GM18511 (cell line): ENCODE data around the gene CR1.
"Not testable (repeated sequence)": the region's sequence is repeated elsewhere in the genome, so short reads cannot be mapped to it uniquely, and the experiment has no call there.

Experiments
- ATAC-seq: cut with Tn5 transposase; IDR thresholded peaks from one replicate; pipeline ENCODE4 v1.9.1; 2021; ENCODE audit warnings: mild to moderate bottlenecking, moderate library complexity; ENCODE audit not compliant: unreplicated experiment

The CR1 gene

DNA sequence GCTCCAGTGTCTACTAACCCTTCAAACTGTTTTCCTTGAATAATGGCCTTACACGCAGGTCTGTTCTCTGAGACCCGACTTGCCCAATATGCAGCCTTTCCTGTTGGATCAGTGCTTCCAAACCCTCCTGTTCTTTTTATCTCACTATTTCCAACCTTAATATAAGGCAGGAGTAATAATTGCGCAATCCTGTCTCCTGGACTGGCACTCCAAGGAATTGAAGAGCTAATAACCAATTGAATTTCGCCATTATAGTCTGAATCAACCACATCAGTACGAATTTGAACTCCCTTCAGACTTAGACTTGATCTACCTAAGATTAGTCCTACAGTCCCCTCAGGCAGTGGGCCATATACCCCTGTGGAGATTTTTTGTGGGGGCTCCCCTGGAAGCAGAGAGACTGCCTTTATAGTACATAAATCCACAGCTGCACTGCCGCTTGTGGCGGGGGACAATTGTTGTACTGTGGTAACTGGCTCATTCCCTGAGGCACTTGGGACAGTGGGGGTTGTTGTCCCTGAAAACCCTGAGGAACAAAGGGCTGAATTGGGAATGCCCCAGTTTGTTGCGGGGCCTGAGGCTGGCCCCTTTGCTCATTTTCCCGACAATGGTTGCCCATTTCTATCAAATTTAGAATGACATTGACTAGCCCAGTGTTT lies 142.7 kb downstream of the CR1 start:
- ATAC-seq = not testable (repeated sequence)

DNA sequence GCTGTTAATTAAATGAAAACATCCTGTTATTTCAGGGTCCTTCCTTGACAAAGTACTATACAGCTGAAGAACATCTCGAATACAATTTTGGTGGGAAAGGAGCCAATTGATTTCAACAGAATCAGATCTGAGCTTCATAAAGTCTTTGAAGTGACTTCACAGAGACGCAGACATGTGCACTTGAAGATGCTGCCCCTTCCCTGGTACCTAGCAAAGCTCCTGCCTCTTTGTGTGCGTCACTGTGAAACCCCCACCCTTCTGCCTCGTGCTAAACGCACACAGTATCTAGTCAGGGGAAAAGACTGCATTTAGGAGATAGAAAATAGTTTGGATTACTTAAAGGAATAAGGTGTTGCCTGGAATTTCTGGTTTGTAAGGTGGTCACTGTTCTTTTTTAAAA lies 143.4 kb downstream of the CR1 start:
- not testable (repeated sequence) for ATAC-seq

- ATAC-seq = peak; percentile 19
Measured at GRCh38 chr1:207644166-207644851, 148.4 kb downstream of the CR1 start.

GRCh38 chr1:207644852-207645634 lies 149.1 kb downstream of the CR1 start, which contains the start of gene CR1L:
Gene CR1L (plus strand): TSS chr1:207645133. CDS start chr1:207645234, 101 bp downstream.
- ATAC-seq = peak; percentile 87

DNA sequence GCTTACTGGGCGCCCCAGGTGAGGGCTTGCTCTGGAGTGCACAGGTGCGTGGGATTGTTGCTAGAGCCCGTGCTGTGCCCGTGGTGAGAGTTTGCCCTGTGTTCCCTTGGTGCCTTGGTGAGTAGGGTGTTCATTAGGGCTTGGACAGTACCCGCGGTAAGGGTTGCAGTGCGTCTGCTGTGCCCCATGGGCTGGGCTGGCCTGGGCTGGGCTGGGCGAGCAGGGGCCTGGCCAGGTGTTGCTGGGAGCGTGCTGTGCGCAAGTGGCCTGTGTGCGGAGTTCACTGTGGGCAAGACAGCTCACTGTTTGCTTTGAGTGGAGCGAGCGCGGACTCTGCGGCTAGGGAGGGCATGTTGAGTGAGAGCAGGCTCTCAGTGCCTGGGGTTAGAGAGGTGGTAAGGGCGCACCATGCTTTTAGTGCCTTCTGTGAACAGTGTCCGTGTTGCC lies 149.7 kb downstream of the CR1 start:
- no peak for ATAC-seq

GRCh38 chr1:207646171-207646570 lies 150.2 kb downstream of the CR1 start:
- ATAC-seq = no peak

- no peak for ATAC-seq
Measured at GRCh38 chr1:207646944-207647579, 151.1 kb downstream of the CR1 start.

DNA sequence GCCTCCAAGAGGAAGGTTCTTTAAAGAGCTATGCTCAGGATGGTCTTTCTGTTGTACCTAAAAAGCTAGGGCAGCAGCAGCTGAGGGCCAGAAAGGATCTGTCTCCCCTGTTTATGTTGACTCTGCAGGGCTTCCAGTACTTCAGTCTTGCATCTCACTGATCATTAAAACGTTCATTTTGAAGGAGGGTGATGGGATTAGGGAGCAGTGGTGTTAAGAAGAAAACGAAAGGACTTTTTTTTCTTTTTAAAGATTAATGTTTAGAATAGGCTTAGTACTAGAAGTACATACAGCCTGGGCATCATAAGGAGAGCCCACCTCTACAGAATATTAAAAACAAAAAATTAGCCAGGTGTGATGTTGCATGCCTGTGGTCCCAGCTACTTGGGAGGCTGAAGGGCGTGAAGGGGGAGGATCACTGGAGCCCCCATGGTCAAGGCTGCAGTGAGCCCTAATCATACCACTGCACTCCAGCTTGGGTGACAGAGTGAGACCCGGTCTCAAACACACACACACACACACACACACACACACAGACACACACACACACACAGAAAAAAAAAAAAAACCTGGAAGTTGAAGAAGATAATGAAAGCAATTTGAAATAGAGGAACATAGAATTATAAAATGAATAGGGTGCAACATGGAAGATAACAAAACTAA lies 151.8 kb downstream of the CR1 start:
- no peak for ATAC-seq

DNA sequence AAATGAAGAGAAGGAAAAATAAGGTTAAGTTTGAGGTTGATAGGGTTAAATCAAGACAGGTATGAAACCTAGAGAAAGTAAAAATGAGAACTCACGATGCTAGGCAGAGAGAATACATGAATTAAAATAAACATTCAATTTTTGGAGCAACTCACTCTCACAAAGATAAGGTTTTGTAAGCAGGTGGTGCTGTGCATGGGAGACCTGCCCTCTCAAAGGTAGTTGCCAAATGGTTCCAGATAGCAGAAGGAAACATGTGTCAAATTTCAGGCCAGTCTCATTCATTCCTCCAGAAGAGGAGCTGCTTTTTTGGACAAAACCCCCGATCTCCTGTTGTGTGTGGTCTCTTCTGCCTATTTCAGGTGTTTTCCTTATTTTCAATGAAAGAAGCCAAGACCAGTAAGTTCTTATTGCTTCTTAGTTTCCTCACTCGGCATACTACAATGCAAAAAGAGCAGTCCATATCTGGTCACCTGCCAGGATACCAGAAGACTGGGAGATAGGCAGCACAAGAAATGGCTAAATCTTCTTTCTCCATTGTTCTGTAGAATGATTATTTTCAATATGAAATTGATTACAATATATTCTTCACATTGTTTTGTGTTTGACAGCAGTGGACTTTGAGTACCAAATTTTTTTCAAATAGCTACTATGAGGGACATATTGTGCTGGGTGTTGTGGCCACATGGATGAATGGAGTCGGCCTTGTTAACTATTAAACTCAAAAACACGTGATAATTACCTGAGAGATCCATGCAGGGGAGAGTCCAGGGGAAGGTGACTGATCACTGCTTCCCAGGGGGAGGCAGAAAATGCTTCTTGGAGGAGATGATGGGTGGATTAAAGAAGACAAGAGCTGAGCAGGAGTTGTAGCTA lies 152.6 kb downstream of the CR1 start:
- no peak for ATAC-seq

- no peak for ATAC-seq
Measured at GRCh38 chr1:207649210-207649753, 153.3 kb downstream of the CR1 start.

DNA sequence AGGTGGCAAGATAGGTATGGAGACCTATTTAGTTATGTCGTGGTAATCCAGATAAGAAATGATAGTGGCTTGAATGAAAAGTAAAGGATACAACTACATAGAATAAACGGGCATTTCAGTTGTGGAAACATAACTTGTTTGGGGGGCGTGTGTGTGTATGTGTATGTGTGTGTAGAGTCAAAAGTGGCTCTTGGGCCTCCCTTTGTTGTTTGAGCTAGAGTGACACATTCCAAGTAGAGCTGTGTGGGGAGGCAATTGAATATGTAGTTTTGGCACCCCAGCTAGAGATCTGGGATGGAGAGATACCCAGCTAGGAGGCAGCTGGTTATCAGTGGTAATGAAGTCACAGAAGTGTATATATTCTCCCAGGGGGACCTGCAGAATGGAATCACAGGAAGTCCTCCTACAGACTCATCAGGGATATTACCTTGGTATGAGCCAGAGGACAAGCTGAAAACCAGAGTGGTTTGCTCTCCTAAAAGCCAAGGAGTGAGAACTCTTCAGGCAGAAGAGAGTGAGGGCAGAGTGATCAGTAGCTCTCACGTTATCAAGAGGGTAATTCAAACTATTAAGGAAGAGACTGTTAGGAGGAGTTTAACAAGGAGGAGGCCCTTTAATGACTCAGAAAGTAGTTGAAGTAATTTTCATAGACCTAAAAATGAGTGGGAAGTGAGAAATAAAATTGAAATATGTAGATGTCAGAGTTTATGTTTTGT lies 154.1 kb downstream of the CR1 start:
- ATAC-seq = peak; percentile 33

GRCh38 chr1:207651583-207651982 lies 155.6 kb downstream of the CR1 start:
- no peak for ATAC-seq

DNA sequence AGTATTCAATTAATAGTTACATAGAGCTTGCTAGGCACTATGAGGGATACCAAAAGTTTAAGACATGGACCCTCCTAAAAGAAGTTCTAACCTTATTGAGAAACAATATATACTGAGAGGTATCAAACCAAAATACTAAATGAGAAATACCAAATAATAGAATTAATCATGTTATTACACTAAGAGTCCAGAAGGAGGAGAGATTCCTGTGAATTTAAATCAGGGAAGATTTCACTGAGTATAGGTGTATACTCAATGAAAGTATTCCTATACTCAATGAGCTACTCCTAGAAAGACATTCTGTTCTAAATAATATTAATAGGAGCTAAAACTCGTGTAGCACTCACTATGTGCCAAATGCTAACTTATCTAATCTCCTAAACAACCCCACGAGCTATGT lies 158.4 kb downstream of the CR1 start:
- no peak for ATAC-seq

- ATAC-seq = no peak
Measured at GRCh38 chr1:207658408-207658807, 162.5 kb downstream of the CR1 start.

DNA sequence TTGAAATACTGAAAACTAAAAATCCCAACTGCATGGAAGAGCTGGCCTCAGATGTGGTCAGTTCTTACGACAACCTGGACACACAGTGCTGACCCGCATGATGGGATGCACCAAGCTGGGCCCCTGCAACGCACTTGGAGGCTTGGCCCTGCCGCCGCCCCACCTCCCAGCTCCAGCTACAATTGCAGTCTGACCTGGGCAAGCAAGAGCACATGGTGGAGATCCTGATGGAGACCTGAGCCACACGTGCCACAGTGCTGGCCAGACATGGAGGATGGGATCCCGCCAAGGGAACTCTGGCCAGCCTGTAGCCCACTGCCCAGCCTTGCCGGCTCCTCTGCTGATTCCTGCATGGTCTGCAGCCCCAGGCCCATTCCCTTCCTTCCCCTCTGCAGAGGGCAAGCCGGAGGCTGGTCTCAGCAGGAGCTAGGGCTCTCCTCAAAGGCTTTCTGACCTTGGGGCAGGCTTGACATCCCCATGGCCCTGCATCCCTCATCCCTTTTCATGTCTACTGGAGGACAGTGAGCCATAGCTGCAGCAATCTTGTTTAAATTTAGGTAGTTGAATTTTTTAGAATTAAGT lies 163.0 kb downstream of the CR1 start:
- no peak for ATAC-seq

DNA sequence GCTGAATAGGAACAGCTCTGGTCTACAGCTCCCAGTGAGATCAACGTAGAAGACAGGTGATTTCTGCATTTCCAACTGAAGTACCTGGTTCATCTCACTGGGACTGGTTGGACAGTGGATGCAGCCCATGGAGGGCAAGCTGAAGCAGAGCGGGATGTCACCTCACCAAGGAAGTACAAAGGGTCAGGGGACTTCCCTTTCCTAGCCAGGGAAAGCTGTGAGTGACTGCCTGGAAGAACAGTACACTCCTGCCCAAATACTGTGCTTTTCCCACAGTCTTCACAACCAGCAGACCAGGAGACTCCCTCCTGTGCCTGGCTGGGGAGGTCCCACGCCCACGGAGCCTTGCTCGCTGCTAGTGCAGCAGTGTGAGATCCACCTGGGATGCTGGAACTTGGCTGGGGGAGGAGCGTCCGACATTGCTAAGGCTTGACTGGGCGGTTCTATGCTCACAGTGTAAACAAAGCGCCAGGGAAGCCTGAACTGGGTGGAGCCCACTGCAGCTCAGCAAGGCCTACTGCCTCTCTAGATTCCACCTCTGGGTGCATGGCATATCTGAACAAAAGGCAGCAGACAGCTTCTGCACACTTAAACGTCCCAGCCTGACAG lies 163.7 kb downstream of the CR1 start:
- no peak for ATAC-seq

GRCh38 chr1:207661420-207661819 lies 165.5 kb downstream of the CR1 start:
- ATAC-seq = not testable (repeated sequence)

DNA sequence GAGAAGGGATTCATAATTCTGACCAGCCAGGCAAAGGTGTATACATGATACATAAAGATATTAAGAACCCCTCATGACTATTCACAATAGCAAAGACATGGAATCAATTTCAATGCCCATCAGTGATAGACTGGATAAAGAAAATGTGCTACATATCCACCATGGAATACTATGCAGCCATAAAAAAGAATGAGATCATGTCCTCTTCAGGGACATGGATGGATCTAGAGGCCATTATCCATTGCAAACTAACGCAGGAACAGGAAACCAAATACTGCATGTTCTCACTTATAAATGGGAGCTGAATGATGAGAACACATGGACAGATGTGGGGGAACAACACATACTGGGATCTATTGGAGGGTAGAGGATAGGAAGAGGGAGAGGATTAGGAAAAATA lies 170.4 kb downstream of the CR1 start:
- ATAC-seq = no peak
